Activated CD4-positive, alpha-beta memory T cell treated with anti-CD3 and anti-CD28 coated beads for 36 hours (primary cell): ENCODE measurements around the gene FAM3A. TPM values are rescaled to one million over a fixed set of nuclear protein-coding genes. Genes with fewer than 3 reads are reported as not detected.
A peak's percentile ranks its signal among the peaks of the same experiment; 100 is the strongest.

Source experiments
- CTCF ChIA-PET: fragments of 350-600 bp; sonication (Branson Sonifier 250); formaldehyde crosslinking; loops from one replicate; lab custom pipeline; 2021; ENCODE audit warnings: antibody characterized with exemption, inconsistent platforms; lab: Charles Lee
- POLR2A ChIA-PET: fragments of 350-600 bp; sonication (Branson Sonifier 250); formaldehyde crosslinking; loops from one replicate; lab custom pipeline; 2021; ENCODE audit warnings: antibody characterized with exemption; lab: Charles Lee
- DNase-seq: peaks from one replicate; pipeline ENCODE4 v3.0.0-alpha.2; 2020
- H3K27ac Mint-ChIP-seq: one replicate; pipeline ENCODE4 v1.8.0; 2021; ENCODE audit warnings: mixed read lengths
- H3K27me3 Mint-ChIP-seq: one replicate; pipeline ENCODE4 v1.8.0; 2021; ENCODE audit warnings: mixed read lengths
- H3K36me3 Mint-ChIP-seq: one replicate; pipeline ENCODE4 v1.8.0; 2021; ENCODE audit warnings: mixed read lengths
- H3K4me1 Mint-ChIP-seq: one replicate; pipeline ENCODE4 v1.8.0; 2021; ENCODE audit warnings: low read depth, mixed read lengths
- H3K4me3 Mint-ChIP-seq: one replicate; pipeline ENCODE4 v1.8.0; 2021; ENCODE audit warnings: mild to moderate bottlenecking, mixed read lengths
- H3K9me3 Mint-ChIP-seq: one replicate; pipeline ENCODE4 v1.8.0; 2021; ENCODE audit warnings: mixed read lengths
- intact Hi-C: fragments of 100-400 bp; cut with micrococcal nuclease; formaldehyde crosslinking; loops from one replicate; pipeline ENCODE4 v1.15.1; 2023
- total RNA-seq, 2 experiments: library from RNA; stranded (reverse); gene quantifications; one replicate each; pipeline ENCODE4 v1.2.3, GENCODE V29; 2021

Gene FAM3A
- total RNA-seq, 2 experiments from 2014 or later, result 21.4 to 28.4 TPM

- peak overlapping the region; percentile 13 for H3K27ac Mint-ChIP-seq
- POLR2A ChIA-PET, result interaction anchor here (0.7 to 2.0 kb wide), 2 partner anchors 39 to 267 kb away, joined by 3 to 5 read pairs; no protein-coding TSS in a partner anchor
Observed at GRCh38 chrX:154484255-154485149, 31.5 kb downstream of the FAM3A start.

DNA sequence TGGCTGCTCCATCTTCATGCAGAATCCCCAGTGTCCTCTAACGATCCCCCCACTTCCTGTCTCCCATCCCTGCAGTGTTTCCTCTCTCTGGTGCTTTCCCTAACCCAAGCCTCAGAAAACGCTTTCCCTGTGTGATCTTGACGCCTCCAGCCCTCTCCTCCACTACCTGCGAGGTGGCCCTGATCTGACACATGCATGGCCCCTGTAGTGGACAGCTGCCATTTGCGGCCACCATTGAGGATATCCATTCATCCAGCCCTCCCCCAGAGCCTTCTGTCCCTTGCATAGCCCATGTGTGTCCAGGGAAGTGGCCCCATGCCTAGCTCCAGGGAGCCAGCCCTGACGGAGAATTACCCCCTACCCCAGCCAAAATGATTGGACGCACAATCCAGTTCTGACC is 32.7 kb downstream of the FAM3A start:
- ChIA-PET CTCF (no interaction called here), POLR2A (no interaction called here)
- Mint-ChIP-seq H3K27ac (no peak overlapping the region), H3K4me3 (no peak overlapping the region), H3K27me3 (no peaks in the 10 kb centered on the region), H3K4me1 (peaks cover 21% of the 10 kb centered on the region), H3K36me3 (peaks cover 11% of the 10 kb centered on the region), H3K9me3 (no peaks in the 10 kb centered on the region)
- intact Hi-C loops, result no loop called here
- DNase-seq, result no peak

More at GRCh38 chrX:154484255-154485149, 31.5 kb downstream of the FAM3A start:
- H3K36me3 Mint-ChIP-seq, result peaks cover 12% of the 10 kb centered on the region
- peak; percentile 25 for DNase-seq
- no peaks in the 10 kb centered on the region for H3K27me3 Mint-ChIP-seq
- H3K9me3 Mint-ChIP-seq, result no peaks in the 10 kb centered on the region
- peak overlapping the region; percentile 68 for H3K4me3 Mint-ChIP-seq
- intact Hi-C loops, result no loop called here
- CTCF ChIA-PET, result no interaction called here
- H3K4me1 Mint-ChIP-seq, result peaks cover 27% of the 10 kb centered on the region

- intact Hi-C loops, result no loop called here
- Mint-ChIP-seq H3K27me3 (no peaks in the 10 kb centered on the region), H3K27ac (no peak overlapping the region)
Observed at GRCh38 chrX:154482786-154483185, 33.2 kb downstream of the FAM3A start.

DNA sequence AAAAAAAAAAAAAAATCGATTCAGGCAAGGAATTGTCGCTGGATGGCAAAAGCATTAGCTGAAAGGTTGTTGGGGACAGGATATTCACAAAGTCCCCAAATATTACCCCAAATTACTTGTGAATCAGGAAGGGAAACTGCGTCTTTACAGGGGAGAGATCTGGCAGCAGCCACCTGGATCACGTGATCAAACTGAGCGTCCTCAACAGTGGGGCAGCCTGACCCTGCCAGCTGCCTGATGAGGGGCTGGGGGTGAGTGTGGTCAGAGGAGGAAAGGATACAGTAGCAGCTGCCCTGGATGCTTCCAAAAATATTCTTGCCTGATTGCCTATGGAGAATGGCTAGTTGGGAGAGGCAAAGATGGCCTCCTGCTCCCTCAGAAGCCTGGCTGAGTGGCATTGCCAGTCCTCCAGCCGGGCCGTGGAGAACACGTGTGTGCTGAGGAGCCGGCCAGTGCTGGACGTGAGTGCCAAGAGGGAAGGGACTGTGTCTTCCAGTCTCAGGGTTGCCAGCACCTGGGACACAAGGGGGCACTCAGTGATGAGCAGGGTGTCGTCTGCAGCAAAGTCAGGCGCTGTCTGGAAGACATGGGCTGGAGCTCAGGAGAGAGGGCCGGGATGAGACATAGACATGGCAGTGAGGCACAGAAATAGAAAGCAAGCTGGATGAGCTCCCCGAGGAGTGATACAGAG is 34.0 kb downstream of the FAM3A start:
- H3K4me1 Mint-ChIP-seq, result peaks cover 25% of the 10 kb centered on the region
- H3K27me3 Mint-ChIP-seq, result no peaks in the 10 kb centered on the region
- DNase-seq, result no peak
- H3K4me3 Mint-ChIP-seq, result no peak overlapping the region
- H3K27ac Mint-ChIP-seq, result no peak overlapping the region
- CTCF ChIA-PET, result no interaction called here
- peaks cover 5% of the 10 kb centered on the region for H3K36me3 Mint-ChIP-seq
- intact Hi-C loops, result no loop called here
- POLR2A ChIA-PET, result interaction anchor here (0.9 kb wide), 1 partner anchor 85 kb away, joined by 4 read pairs; no protein-coding TSS in a partner anchor
- no peaks in the 10 kb centered on the region for H3K9me3 Mint-ChIP-seq

More at GRCh38 chrX:154482786-154483185, 33.2 kb downstream of the FAM3A start:
- H3K36me3 Mint-ChIP-seq, result peaks cover 7% of the 10 kb centered on the region
- ChIA-PET POLR2A (no interaction called here), CTCF (no interaction called here)
- peaks cover 22% of the 10 kb centered on the region for H3K4me1 Mint-ChIP-seq
- no peak for DNase-seq
- no peak overlapping the region for H3K4me3 Mint-ChIP-seq
- no peaks in the 10 kb centered on the region for H3K9me3 Mint-ChIP-seq

DNA sequence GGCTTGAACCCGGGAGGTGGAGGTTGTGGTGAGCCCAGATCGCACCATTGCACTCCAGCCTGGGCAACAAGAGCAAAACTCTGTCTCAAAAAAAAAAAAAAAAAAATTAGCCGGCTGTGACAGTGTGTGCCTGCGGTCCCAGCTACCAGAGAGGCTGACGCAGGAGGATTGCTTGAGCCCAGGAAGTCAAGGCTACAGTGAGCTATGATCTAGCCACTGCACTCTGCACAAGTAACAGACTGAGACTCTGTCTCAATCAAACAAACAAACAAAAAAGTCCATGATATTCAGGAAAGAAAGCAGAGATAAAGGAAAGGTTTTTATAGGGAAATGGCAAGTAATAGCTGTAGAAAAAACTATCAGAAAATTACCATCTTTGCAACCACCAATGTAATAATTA is 34.8 kb downstream of the FAM3A start:
- CTCF ChIA-PET, result interaction anchor here (1.2 kb wide), 1 partner anchor 9 kb away, joined by 3 read pairs; the partner anchor contains the start of gene SLC10A3
- Mint-ChIP-seq H3K9me3 (no peaks in the 10 kb centered on the region), H3K4me3 (no peak overlapping the region), H3K4me1 (peaks cover 25% of the 10 kb centered on the region), H3K36me3 (peaks cover 3% of the 10 kb centered on the region), H3K27me3 (no peaks in the 10 kb centered on the region), H3K27ac (no peak overlapping the region)
- intact Hi-C loops, result no loop called here
- POLR2A ChIA-PET, result interaction anchor here (0.9 kb wide), 1 partner anchor 84 kb away, joined by 4 read pairs; no protein-coding TSS in a partner anchor
- no peak for DNase-seq

DNA sequence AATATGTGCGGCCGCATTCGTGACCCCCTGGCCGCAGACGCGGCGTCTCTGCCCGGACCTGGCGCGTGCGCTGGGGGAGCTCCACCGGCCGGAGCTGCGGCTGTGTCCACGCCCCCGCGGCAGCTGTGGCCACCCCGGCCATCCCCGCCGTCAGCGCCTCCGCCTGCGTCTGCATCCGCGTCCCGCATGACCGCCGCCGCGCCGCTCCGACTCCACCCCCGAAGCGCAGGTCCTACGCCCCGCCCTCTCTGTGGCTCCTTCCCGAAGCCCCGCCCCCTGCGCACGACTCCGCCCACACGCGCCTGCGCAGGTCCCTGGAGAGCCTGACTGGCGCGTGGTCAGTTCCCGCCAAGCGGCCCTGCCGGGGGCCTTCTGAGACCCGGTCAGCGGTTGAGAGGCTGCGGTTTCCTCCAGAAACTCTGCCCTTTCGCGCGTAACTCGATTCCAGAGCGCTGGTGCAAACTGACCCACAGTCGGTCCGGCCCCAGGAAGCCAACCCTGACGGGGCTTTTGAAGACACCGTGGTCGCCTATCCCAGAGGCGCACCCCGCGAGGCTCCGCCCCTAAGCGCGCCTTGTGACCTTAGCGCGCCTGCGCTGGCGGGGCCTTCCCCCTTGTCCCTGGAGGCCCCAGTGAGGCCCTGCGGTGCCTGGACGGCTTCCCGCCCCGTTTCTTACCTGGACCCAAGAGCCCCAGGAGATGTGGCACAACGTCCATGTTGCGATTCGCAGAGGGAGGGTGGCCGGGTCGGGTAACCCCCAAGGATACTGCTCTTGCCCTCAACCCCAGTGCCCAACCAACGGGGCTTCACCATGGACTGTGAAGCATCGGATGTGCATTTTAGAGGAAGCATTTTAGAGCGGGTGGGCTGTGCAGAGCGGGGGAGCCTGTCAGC is 37.1 kb downstream of the FAM3A start, which contains the start of gene LAGE3:
Gene LAGE3 (minus strand): TSS at position 554 of the 895 bp plus-strand sequence. CDS start 366 bp downstream, at position 188.
- H3K9me3 Mint-ChIP-seq, result no peaks in the 10 kb centered on the region
- peak within 1 kb of the TSS; percentile 81 for H3K4me3 Mint-ChIP-seq
- intact Hi-C loops, result loop anchor here (5.0 kb wide), 1 partner anchor 37 kb away; the partner anchor contains the start of gene FAM50A
- no peaks in the 10 kb centered on the region for H3K27me3 Mint-ChIP-seq
- H3K4me1 Mint-ChIP-seq, result peaks cover 19% of the 10 kb centered on the region
- ChIA-PET CTCF (no interaction called here), POLR2A (interaction anchor here (0.6 to 1.3 kb wide), 4 partner anchors 8 to 79 kb away, joined by 3 to 4 read pairs (median 3); partner anchors contain the start of gene UBL4A)
- H3K27ac Mint-ChIP-seq, result peak within 1 kb of the TSS; percentile 95
- no peaks in the 10 kb centered on the region for H3K36me3 Mint-ChIP-seq
- DNase-seq, result peak; percentile 96

DNA sequence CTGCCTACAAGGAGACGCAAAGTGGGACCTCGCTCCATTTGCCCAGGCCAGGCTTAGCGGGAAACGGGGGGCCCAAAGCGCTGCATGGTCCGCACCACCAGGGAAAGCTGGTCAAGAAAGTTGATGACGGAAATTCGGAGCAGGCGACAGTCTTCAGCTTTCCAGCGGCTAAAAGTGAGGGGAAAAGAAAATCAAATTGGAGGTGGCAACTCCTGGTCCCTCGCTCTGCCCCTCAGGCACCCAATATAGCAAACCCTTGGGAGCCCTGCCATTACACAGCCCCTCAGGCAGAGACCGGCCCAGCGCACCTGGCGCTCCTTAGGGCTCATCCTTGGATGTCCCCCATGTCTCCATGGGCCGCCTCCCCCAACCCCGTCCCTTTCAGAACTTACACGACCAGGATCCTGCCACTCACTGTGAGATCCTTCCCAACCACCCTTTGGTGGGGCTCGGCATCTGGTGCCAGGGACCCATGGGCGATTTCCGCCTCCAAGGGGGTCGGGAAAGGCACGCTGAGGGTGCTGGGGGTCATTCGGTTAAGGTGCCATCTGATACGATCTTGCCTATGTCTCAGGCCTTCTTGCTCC is 38.0 kb downstream of the FAM3A start:
- no peak for DNase-seq
- Mint-ChIP-seq H3K27me3 (no peaks in the 10 kb centered on the region), H3K27ac (peak overlapping the region; percentile 77), H3K36me3 (no peaks in the 10 kb centered on the region), H3K4me3 (peak overlapping the region; percentile 81), H3K4me1 (peaks cover 15% of the 10 kb centered on the region), H3K9me3 (no peaks in the 10 kb centered on the region)
- intact Hi-C loops, result loop anchor here (5.0 kb wide), 1 partner anchor 36 kb away; the partner anchor contains the start of gene FAM50A
- ChIA-PET POLR2A (interaction anchor here (0.6 to 1.3 kb wide), 4 partner anchors 9 to 78 kb away, joined by 3 to 4 read pairs (median 3); partner anchors contain the start of gene UBL4A), CTCF (interaction anchor here (1.1 kb wide), 1 partner anchor 79 kb away, joined by 3 read pairs; no protein-coding TSS in a partner anchor)

- H3K27ac Mint-ChIP-seq, result peak overlapping the region; percentile 8
- H3K4me3 Mint-ChIP-seq, result no peak overlapping the region
- DNase-seq, result no peak
- no peaks in the 10 kb centered on the region for H3K27me3 Mint-ChIP-seq
- POLR2A ChIA-PET, result no interaction called here
- CTCF ChIA-PET, result no interaction called here
- no peaks in the 10 kb centered on the region for H3K9me3 Mint-ChIP-seq
- H3K4me1 Mint-ChIP-seq, result peaks cover 15% of the 10 kb centered on the region
- H3K36me3 Mint-ChIP-seq, result no peaks in the 10 kb centered on the region
- intact Hi-C loops, result loop anchor here (5.0 kb wide), 1 partner anchor 35 kb away; the partner anchor contains the start of gene FAM50A
Observed at GRCh38 chrX:154476821-154477220, 39.2 kb downstream of the FAM3A start.

DNA sequence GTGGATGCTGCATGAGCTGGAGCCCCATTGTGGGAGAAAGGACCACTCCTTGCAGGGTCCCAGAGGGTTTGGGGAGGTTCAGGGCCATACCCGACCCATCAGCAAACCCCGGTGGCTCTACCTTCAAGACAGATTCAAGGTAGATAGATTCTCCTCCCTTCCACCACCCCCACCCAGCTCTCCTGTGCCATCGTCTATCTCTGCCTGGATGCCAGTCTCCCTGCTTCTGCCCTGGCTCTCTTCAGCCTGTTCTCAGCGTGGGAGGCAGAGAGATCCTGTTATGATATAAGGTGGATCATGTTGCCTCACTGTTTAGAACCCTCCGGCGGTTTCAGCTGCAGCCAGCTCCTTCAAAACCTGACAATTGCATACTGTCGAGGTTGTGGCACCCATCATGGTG is 42.3 kb downstream of the FAM3A start:
- no peak for DNase-seq
- intact Hi-C loops, result no loop called here
- ChIA-PET CTCF (no interaction called here), POLR2A (no interaction called here)
- no peak overlapping the region for H3K4me3 Mint-ChIP-seq
- H3K9me3 Mint-ChIP-seq, result no peaks in the 10 kb centered on the region
- no peaks in the 10 kb centered on the region for H3K27me3 Mint-ChIP-seq
- H3K36me3 Mint-ChIP-seq, result no peaks in the 10 kb centered on the region
- peak overlapping the region; percentile 39 for H3K27ac Mint-ChIP-seq
- H3K4me1 Mint-ChIP-seq, result peaks cover 13% of the 10 kb centered on the region

DNA sequence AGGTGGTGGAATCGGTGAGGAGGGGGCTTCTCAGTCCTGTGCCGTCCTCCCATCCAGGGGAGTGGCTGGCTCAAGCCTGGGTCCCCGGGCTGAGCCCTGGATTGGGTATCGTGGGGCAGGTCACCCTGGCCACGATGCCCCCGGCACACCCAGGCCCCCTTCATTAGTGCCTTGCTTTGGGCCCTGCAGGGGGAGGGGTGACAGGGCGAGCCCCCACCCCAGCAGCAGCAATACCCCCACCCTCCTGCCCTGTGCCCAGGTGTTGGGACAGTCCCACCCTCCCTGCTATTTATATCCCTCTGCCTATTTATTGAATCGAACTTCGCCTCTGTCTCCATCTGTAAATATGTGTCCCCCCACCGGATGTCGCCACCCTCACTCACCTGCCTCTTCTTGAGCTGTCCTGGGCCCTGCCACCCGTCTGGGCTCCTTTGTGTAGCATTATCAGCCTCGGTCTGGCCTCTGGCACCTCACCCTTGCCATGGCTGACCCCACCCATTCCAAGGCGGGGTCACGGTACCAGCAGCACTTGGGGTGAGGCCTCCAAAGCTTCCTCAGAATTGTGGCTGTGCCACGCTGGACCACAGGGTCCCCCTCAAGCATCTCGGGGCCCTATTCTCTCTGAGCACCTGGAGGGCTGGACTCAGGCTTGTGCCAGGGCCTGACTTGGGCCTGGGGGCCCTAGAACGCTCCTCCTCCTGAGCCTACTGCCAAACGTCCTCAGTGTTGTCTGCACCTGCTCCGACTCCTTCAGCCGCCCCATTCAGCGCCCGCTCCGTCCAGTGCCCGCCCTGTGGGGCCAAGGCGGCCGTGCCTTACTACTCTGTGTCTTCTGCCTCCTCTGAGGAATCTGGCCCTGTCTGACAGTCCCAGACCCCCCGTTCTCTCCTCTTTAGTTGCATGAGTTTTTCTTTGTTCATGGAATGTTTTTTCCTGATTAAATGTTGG is 43.1 kb downstream of the FAM3A start:
- Mint-ChIP-seq H3K4me1 (peaks cover 8% of the 10 kb centered on the region), H3K27ac (peak overlapping the region; percentile 39), H3K4me3 (no peak overlapping the region), H3K36me3 (no peaks in the 10 kb centered on the region), H3K9me3 (no peaks in the 10 kb centered on the region), H3K27me3 (no peaks in the 10 kb centered on the region)
- no peak for DNase-seq
- POLR2A ChIA-PET, result interaction anchor here (0.7 kb wide), 1 partner anchor 20 kb away, joined by 3 read pairs; no protein-coding TSS in a partner anchor
- intact Hi-C loops, result no loop called here
- CTCF ChIA-PET, result no interaction called here
